ENCODE results near the gene RBM14. TPM values are rescaled to one million over a fixed set of nuclear protein-coding genes. Genes with fewer than 3 reads are reported as not detected.

The RBM14 gene
- total and polyA plus RNA-seq, 2 donors (not counting 3 experiments of a cell fraction or from before 2014, with no cell fraction given), result 44.0 to 104 TPM

DNA sequence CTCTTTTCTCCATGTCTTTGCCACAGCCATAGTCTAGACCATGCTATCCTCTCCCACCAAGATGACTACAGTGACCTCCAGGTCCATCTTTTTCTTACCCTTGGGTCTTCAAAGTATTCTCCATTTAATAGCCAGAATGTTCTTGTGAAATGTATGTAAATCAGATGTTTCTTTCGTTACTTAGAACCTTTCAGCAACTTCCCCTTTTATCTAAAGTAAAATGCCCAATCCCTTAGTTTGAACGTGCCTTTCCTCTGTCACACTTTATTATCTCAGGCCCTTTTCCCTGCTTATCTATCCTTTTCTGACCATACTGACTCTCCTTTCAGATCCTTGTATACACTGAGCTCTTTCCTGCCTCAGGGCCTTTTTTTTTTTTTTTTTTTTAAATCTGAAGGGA lies 43.3 kb downstream of the RBM14 start:
- H3K9me1 ChIP-seq (replicated peaks; ENCODE audit: control insufficient read depth, extremely low read depth, insufficient read depth, low read length), result no peaks in the 10 kb centered on the region
- no peaks in the 10 kb centered on the region for H4K20me1 ChIP-seq (replicated peaks; ENCODE audit: control insufficient read depth, extremely low read depth, insufficient read depth, low read length)
- H2AFZ ChIP-seq (ENCODE audit: low read depth, low read length), result no peak overlapping the region
- FAIRE-seq (no peak), DNase-seq (ENCODE audit: low read depth, low spot score) (no peak)
- CTCF ChIA-PET, result interaction anchor here (0.7 to 1.8 kb wide), 2 partner anchors 9 to 13 kb away, joined by 3 to 5 read pairs; no protein-coding TSS in a partner anchor
- POLR2A ChIA-PET, result interaction anchor here (1.0 kb wide), 1 partner anchor 21 kb away, joined by 8 read pairs; the partner anchor contains the start of gene RBM4
- no peaks in the 10 kb centered on the region for H3K9me3 ChIP-seq (replicated peaks; ENCODE audit: control insufficient read depth, insufficient read depth, low read length)
- no peak for TF ChIP-seq GATA2 (IDR thresholded peaks at IDR 0.05; ENCODE audit: insufficient read depth, insufficient read length, low read depth, low read length)
- TF ChIP-seq POLR2AphosphoS5 (IDR thresholded peaks at IDR 0.05; ENCODE audit: insufficient read depth, low read depth, low read length), result no peak
- TF ChIP-seq, protein P1, sequence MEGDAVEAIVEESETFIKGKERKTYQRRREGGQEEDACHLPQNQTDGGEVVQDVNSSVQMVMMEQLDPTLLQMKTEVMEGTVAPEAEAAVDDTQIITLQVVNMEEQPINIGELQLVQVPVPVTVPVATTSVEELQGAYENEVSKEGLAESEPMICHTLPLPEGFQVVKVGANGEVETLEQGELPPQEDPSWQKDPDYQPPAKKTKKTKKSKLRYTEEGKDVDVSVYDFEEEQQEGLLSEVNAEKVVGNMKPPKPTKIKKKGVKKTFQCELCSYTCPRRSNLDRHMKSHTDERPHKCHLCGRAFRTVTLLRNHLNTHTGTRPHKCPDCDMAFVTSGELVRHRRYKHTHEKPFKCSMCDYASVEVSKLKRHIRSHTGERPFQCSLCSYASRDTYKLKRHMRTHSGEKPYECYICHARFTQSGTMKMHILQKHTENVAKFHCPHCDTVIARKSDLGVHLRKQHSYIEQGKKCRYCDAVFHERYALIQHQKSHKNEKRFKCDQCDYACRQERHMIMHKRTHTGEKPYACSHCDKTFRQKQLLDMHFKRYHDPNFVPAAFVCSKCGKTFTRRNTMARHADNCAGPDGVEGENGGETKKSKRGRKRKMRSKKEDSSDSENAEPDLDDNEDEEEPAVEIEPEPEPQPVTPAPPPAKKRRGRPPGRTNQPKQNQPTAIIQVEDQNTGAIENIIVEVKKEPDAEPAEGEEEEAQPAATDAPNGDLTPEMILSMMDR (IDR thresholded peaks at IDR 0.05; ENCODE audit: extremely low read depth in 1 of 2, insufficient read depth in 1 of 2, low read depth in 1 of 2, low read length in 2 of 2), result no peak
- TF ChIP-seq MYC (IDR thresholded peaks at IDR 0.05; ENCODE audit: low read depth, low read length), result no peak
- TF ChIP-seq EZH2 (IDR thresholded peaks at IDR 0.05; ENCODE audit: borderline replicate concordance, low read depth, low read length, severe bottlenecking), result no peak
- TF ChIP-seq, protein P2, sequence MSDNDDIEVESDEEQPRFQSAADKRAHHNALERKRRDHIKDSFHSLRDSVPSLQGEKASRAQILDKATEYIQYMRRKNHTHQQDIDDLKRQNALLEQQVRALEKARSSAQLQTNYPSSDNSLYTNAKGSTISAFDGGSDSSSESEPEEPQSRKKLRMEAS (IDR thresholded peaks at IDR 0.05; ENCODE audit: insufficient read depth, insufficient read length), result no peak
- TF ChIP-seq JUN (IDR thresholded peaks at IDR 0.05; ENCODE audit: borderline replicate concordance, insufficient read depth, insufficient read length, low read depth), result no peak
- TF ChIP-seq POLR2A (IDR thresholded peaks at IDR 0.05; ENCODE audit: low read depth, low read length), result no peak
- TF ChIP-seq FOS (IDR thresholded peaks at IDR 0.05; ENCODE audit: borderline replicate concordance, insufficient read depth, low read length), result no peak
- peaks cover 2 to 8% of the 10 kb centered on the region in 2 experiments for H3K36me3 ChIP-seq (ENCODE audit: control insufficient read depth in 2 of 2, extremely low read depth in 1 of 2, insufficient read depth in 2 of 2, low read length in 2 of 2)
- no peak overlapping the region for H3K4me2 ChIP-seq (ENCODE audit: insufficient read depth, low read length)
- H3K27me3 ChIP-seq (ENCODE audit: control insufficient read depth in 2 of 2, insufficient read depth in 2 of 2, low read length in 2 of 2), result no peaks in the 10 kb centered on the region
- dilution Hi-C loops (cut with MboI; ENCODE audit: extremely low pct_ligation_motif_present, low sequenced_read_pairs) (no loop called here), intact Hi-C loops (cut with micrococcal nuclease) (no loop called here)
- H3K79me2 ChIP-seq (ENCODE audit: control insufficient read depth, insufficient read depth, low read length), result peaks cover 17% of the 10 kb centered on the region
- no TSS peak for BruUV-seq (replicated peaks)
- no peak overlapping the region for H3K9ac ChIP-seq (replicated peaks; ENCODE audit: extremely low read depth, insufficient read depth, low read length)
- H3K27ac ChIP-seq (ENCODE audit: insufficient read depth, low read depth, low read length), result no peak overlapping the region
- no peaks in the 10 kb centered on the region for H3K4me1 ChIP-seq (ENCODE audit: control insufficient read depth, extremely low read depth, insufficient read depth, low read length)
- H3K4me3 ChIP-seq (replicated peaks in 1 of 3; ENCODE audit: insufficient read depth in 1 of 3, low read depth in 1 of 3, low read length in 3 of 3), result no peak overlapping the region
